ENCODE measurements around the gene COPS7B. TPM values are rescaled to one million over a fixed set of nuclear protein-coding genes. Genes with fewer than 3 reads are reported as not detected.

Gene COPS7B
- total RNA-seq, 2 experiments from 2014 or later: 27.6 to 29.9 TPM

DNA sequence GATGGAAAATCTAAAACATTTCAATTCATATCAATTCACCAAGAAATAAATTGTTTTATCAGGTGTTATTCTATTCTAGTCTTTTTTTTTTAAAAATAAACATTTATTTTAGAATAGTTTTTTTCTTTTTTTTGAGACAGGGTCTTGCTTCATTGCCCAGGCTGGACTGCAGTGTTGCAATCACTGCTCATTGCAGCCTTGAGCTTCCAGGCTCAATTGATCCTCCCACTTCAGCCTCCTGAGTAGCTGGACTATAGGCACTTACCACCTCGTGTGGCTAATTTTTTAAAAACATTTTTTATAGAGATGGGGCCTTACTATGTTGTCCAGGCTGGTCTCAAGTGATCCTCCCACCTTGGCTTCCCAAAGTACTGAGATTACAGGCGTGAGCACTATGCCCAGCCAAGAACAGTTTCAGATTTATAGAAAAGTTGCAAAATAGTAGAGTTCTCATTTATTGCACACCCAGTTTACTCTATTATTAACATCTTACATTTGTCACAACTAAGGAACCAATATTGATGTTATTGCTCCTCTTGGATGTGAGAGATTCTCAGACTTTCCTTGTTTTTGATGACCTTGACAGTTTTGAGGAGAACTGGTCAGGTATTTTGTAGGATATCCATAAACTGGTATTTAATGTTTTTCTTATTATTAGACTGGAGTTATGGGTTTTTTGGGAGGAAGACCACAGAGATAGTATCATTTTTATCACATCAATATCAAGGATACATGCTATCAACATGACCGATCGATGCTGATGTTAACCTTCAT is 35.0 kb upstream of the COPS7B start:
- TF ChIP-seq, protein P1, sequence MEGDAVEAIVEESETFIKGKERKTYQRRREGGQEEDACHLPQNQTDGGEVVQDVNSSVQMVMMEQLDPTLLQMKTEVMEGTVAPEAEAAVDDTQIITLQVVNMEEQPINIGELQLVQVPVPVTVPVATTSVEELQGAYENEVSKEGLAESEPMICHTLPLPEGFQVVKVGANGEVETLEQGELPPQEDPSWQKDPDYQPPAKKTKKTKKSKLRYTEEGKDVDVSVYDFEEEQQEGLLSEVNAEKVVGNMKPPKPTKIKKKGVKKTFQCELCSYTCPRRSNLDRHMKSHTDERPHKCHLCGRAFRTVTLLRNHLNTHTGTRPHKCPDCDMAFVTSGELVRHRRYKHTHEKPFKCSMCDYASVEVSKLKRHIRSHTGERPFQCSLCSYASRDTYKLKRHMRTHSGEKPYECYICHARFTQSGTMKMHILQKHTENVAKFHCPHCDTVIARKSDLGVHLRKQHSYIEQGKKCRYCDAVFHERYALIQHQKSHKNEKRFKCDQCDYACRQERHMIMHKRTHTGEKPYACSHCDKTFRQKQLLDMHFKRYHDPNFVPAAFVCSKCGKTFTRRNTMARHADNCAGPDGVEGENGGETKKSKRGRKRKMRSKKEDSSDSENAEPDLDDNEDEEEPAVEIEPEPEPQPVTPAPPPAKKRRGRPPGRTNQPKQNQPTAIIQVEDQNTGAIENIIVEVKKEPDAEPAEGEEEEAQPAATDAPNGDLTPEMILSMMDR (IDR thresholded peaks at IDR 0.05): no peak
- no peaks in the 10 kb centered on the region for H3K36me3 Mint-ChIP-seq (ENCODE audit: low read depth)

DNA sequence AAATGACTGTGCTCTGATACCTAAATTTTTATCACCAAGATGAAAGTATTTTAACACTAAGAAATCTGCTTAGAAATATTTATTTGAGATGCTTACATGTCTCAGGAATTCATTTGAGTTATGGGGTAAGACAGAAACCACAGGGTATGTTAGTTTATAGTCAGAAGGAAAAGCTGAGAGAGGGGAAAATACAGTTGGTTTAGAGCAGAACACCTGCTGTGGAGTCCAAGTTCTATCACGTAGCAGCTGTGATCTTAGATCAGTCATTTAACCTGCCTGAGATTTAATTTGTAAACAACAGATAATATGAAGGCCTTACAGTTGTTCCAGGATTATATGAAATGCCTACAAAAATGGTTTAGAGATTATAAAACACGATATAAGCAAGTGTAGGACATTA is 34.2 kb upstream of the COPS7B start:
- H3K27me3 Mint-ChIP-seq: no peaks in the 10 kb centered on the region
- H3K9me3 ChIP-seq (ENCODE audit: control insufficient read depth in 1 of 2, insufficient read depth in 1 of 2, low read length in 2 of 2): no peaks in the 10 kb centered on the region
- no peak for DNase-seq
- no peaks in the 10 kb centered on the region for H3K9me3 Mint-ChIP-seq
- CTCF ChIA-PET: no interaction called here
- H3K27ac ChIP-seq (ENCODE audit: low read depth in 1 of 2, low read length in 2 of 2): no peak overlapping the region
- no peak overlapping the region for H3K27ac Mint-ChIP-seq
- POLR2A ChIA-PET: no interaction called here
- H3K4me3 ChIP-seq (ENCODE audit: low read length): no peak overlapping the region
- TF ChIP-seq, protein P1 (IDR thresholded peaks at IDR 0.05): no peak
- intact Hi-C loops (cut with DNase I, micrococcal nuclease): no loop called here
- no peaks in the 10 kb centered on the region for H3K36me3 Mint-ChIP-seq (ENCODE audit: low read depth)
- no peaks in the 10 kb centered on the region for H3K4me1 Mint-ChIP-seq (ENCODE audit: low read depth)
- no peak overlapping the region for H3K4me3 Mint-ChIP-seq
- no peaks in the 10 kb centered on the region for H3K36me3 ChIP-seq (ENCODE audit: insufficient read depth, low read length)
- no peak for ATAC-seq (ENCODE audit: poor library complexity)
- no peaks in the 10 kb centered on the region for H3K4me1 ChIP-seq (ENCODE audit: insufficient read depth, low read length)
- no peaks in the 10 kb centered on the region for H3K27me3 ChIP-seq (ENCODE audit: control insufficient read depth in 1 of 2, insufficient read depth in 2 of 2, low read length in 2 of 2)

More for the DNA sequence above, 35.0 kb upstream of the COPS7B start:
- no peak for DNase-seq
- Mint-ChIP-seq H3K4me1 (ENCODE audit: low read depth) (no peaks in the 10 kb centered on the region), H3K27ac (no peak overlapping the region), H3K4me3 (no peak overlapping the region), H3K27me3 (no peaks in the 10 kb centered on the region), H3K9me3 (no peaks in the 10 kb centered on the region)
- Histone ChIP-seq H3K27ac (ENCODE audit: low read depth in 1 of 2, low read length in 2 of 2) (no peak overlapping the region), H3K9me3 (ENCODE audit: control insufficient read depth in 1 of 2, insufficient read depth in 1 of 2, low read length in 2 of 2) (no peaks in the 10 kb centered on the region), H3K4me3 (ENCODE audit: low read length) (no peak overlapping the region), H3K36me3 (ENCODE audit: insufficient read depth, low read length) (no peaks in the 10 kb centered on the region), H3K27me3 (ENCODE audit: control insufficient read depth in 1 of 2, insufficient read depth in 2 of 2, low read length in 2 of 2) (no peaks in the 10 kb centered on the region), H3K4me1 (ENCODE audit: insufficient read depth, low read length) (no peaks in the 10 kb centered on the region)
- CTCF ChIA-PET: interaction anchor here (0.7 kb wide), 1 partner anchor 694 kb away, joined by 3 read pairs; no protein-coding TSS in a partner anchor
- POLR2A ChIA-PET: no interaction called here
- ATAC-seq (ENCODE audit: poor library complexity): no peak
- intact Hi-C loops (cut with DNase I, micrococcal nuclease): no loop called here

DNA sequence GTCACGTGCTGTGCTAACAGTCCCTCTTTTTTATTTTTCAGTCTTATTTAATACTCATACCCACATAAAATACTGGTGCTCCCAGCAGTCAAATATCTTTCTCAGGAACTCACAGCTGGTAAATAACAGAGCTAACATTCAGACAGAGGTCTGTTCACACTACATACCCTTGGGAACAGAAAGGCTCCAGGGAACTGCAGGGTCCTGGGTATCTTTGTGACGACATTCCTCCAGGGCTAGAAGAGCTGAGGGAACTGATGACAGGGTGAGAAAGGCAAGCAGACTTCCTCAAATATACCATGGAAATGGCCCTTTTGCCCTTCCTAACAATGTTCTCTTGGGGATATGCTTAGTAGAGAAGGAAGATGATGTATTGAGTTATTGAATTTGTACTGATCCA is 24.5 kb upstream of the COPS7B start:
- peaks cover 5% of the 10 kb centered on the region for H3K36me3 ChIP-seq (ENCODE audit: insufficient read depth, low read length)
- Mint-ChIP-seq H3K27ac (no peak overlapping the region), H3K36me3 (ENCODE audit: low read depth) (peaks cover 7% of the 10 kb centered on the region), H3K4me1 (ENCODE audit: low read depth) (peaks cover 14% of the 10 kb centered on the region), H3K27me3 (no peaks in the 10 kb centered on the region), H3K9me3 (no peaks in the 10 kb centered on the region), H3K4me3 (no peak overlapping the region)
- ATAC-seq (ENCODE audit: poor library complexity) (no peak), DNase-seq (no peak)
- H3K27me3 ChIP-seq (ENCODE audit: control insufficient read depth in 1 of 2, insufficient read depth in 2 of 2, low read length in 2 of 2): no peaks in the 10 kb centered on the region
- no peaks in the 10 kb centered on the region for H3K9me3 ChIP-seq (ENCODE audit: control insufficient read depth in 1 of 2, insufficient read depth in 1 of 2, low read length in 2 of 2)
- TF ChIP-seq, protein P1 (IDR thresholded peaks at IDR 0.05): no peak
- intact Hi-C loops (cut with DNase I, micrococcal nuclease): no loop called here
- CTCF ChIA-PET: no interaction called here
- no peak overlapping the region for H3K27ac ChIP-seq (ENCODE audit: low read depth in 1 of 2, low read length in 2 of 2)
- H3K4me1 ChIP-seq (ENCODE audit: insufficient read depth, low read length): peaks cover 4% of the 10 kb centered on the region
- no peak overlapping the region for H3K4me3 ChIP-seq (ENCODE audit: low read length)
- POLR2A ChIA-PET: interaction anchor here (0.6 kb wide), 1 partner anchor 8 kb away, joined by 3 read pairs; no protein-coding TSS in a partner anchor
